ENCODE results near the gene TUBG1.
A peak's percentile ranks its signal among the peaks of the same experiment; 100 is the strongest.
"Not testable (repeated sequence)": the region's sequence is repeated elsewhere in the genome, so short reads cannot be mapped to it uniquely, and the experiment has no call there.

The TUBG1 gene

DNA sequence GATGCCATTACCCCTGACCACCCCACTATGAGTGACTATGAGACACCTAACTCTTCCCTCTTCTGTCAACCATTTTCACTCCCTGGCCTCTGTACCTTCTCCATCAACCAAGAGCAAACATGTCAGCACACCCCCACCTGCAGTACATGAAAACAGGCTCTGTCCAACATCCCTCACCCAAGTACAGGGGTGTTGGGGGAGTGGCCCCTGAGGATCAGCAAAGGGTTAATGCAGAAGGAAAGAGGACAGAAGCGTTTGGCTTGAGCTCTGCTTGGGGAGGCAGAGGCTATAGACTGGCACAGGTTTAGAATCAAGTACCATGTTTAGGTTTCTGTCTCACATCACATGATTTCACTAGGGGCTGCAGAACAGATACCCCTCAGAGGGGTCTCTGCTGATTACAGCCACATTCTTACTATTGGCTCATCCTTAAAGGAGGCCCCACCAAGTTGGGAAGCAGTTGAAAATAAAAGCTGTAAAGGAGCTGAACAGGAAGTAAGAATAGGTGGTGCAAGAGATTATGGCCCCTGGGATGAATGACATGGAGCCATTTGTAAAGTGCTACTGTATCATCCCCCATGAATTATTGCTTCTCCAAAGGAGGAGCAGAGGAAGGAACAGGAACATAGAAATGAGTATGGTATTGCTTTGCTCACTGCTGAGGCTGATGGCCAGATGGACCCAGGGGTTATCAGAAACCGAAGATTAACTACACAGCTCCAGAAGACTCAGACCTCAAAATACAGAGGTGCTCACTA lies 29.5 kb upstream of the TUBG1 start:
- no peak for DNase-seq

- no peak for DNase-seq
Observed at GRCh38 chr17:42581744-42582270, 27.7 kb upstream of the TUBG1 start.

- DNase-seq: no peak
Observed at GRCh38 chr17:42584880-42585279, 24.6 kb upstream of the TUBG1 start.

- DNase-seq: no peak
Observed at GRCh38 chr17:42585353-42585752, 24.1 kb upstream of the TUBG1 start.

DNA sequence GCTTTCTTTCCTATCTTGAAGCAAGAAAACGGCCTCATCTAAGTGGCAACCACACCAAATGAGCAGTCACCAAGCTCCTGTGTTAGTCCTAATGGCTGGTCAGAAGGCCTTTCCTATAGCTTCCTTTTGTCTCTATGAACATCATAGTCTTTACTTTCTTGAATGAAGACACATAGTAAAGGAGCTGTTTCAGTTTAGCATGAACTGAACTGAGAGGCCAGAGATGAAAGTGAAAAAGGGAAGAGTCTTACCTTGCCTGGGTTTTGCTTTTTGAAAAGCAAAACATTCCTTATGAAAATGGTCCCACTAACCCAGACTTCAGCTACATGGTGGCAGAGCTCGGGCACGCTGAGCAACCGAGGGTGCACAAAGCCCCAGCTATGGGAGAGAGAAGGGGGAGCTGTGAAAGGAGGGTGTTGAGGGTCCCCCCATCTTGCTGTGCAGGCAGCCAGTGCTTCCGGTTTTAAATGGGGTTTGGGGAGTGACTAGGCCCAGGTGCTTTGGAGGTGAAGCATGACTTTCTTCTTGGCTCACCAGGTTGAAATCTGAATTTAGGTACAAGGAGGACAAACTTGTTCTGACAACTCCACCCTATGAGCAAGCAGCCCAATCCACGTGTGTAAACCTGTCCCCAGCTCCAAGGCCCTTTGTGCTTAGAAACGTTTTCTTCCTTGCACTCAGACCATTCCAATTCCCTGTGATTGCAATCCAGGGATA lies 22.8 kb upstream of the TUBG1 start:
- DNase-seq: no peak

- DNase-seq: no peak
Observed at GRCh38 chr17:42590886-42591285, 18.6 kb upstream of the TUBG1 start.

GRCh38 chr17:42591411-42591810 lies 18.1 kb upstream of the TUBG1 start:
- DNase-seq: no peak

DNA sequence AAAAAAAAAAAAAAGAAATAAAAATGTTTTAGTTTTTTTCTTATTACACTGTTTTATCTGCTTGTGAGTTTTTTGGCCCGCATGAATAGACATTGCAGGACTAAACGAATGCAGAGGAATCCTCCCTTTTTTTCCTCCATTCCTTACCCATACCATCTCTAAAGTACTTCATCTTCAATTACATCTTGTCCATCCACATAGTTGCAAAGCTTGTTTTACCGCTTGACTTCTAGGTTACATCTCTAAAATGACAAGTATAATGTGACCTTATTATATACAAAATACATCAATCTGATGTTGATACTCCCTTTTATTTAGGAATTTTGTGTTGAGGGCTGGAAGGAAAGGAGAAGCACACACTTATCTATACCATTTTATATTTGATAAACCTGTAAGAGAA lies 13.1 kb upstream of the TUBG1 start:
- no peak for DNase-seq

DNA sequence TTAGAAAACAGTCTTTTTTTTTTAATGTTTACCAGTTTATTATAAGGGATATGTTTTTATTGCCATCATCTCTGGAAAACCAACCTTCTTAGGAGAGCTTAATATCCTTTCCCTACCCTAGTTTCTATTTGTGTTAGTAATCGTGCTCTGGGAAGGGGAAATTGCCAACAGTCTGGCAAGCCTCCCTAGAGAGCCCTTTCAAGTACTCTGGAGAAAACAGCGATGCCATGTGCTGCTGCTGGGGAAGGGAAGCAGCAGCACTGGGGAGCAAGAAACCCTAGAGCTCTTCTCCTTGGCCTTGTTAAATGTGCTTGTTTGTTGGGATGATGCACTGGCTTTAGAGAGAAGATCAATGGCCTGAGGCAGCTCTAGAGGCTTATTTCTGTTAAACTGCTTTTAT lies 10.6 kb upstream of the TUBG1 start:
- no peak for DNase-seq

GRCh38 chr17:42603318-42603717 lies 6.2 kb upstream of the TUBG1 start:
- no peak for DNase-seq

DNA sequence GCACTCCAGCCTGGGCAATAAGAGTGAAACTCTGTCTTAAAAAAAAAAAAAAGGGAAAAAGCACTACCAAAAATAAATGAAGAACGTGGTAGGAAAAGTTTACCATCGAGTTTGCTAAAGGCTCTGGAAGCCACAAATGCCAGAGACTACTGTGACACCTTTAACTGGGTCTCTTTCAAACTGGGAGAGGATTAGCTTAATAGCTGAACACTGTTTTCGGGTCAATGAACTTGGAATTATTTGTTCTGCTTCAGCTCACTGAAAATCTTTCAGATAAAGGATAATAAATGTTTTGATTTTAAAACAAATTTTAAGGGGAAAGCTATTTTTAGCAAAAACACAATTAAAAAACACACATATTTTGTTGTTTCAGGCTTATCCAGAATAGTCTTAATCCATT lies 1.7 kb upstream of the TUBG1 start:
- DNase-seq: no peak

DNA sequence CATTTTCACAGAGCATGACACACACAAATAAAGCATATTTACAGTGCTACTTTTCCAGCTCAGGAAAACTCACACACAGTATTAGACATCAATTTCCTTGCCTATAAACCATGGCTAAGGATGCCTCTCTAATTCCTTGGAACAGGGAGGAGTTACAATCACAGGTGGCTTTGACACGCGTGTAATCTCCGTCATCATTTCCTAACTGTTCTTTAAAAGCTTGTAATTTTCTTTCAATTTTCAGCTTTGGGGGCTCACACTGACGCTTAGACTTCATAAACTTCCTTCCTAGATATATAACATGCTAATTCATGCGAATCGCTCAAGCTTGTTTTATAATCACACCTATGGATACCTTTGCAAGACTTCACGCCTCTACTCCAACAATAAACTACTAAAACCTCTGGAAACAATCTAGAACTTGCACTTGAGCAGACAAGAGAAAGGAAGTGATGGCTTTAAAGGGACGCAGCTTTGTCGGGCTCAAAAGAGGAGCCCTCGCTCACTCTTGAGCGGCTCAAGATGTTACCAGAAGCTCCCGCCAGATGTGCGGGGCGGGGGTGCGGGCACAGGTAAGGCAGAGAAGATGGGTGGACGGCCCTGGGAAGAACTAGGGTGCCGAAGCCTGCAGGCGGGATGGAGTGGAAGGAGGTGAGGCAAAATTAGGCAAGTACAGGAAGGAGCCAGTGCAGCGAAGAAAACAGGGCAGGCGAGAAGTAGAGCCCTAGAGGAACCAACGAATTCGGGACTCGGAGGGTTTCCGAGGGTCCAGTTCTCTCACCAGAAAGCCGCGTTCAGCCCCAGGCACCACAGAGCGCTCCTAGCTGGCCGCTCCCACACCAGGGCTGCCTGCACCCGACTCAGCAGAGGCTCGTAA lies 940 bp upstream of the TUBG1 start:
- peak; percentile 25 for DNase-seq

DNA sequence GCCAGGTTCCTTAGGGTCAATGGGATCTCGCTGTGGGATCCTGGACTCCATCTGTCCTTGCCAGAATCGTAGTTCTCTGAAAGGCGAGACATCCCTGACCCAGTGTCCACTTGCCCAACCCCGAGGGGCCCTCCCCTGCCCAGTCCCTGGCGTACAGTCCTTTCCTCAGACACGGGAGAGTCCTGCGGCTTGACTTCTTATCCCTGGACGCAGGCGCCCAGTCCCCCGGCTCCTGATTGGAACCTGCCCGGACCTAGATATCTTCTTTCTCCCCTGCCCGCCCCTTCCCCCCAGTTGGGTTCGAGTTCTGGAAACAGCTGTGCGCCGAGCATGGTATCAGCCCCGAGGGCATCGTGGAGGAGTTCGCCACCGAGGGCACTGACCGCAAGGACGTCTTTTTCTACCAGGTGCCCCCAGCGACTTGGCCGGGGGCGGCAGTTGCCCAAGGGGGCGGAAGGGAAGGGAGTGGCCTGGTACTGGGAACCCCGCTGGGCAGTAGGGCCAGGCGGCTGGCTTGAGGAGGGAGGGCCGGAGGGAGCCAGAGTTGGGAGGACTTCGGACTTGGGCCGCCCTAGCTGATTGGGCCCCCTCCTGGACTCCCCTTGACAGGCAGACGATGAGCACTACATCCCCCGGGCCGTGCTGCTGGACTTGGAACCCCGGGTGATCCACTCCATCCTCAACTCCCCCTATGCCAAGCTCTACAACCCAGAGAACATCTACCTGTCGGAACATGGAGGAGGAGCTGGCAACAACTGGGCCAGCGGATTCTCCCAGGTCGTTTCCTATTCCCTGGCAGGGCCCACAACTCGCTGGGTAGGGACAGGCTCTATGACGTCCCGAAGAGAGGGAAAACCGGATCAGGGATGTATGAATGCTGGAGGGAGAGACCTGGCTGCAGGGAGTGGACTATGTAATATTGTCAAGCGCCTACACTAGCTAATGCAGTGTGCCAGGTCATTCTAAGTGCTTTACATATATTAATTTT lies 625 bp downstream of the TUBG1 start:
- DNase-seq: peak; percentile 27

- DNase-seq: no peak
Observed at GRCh38 chr17:42612013-42612412, 2.5 kb downstream of the TUBG1 start.

GRCh38 chr17:42613699-42614295 lies 4.3 kb downstream of the TUBG1 start:
- DNase-seq: no peak

GRCh38 chr17:42617956-42618431 lies 8.5 kb downstream of the TUBG1 start:
- no peak for DNase-seq

DNA sequence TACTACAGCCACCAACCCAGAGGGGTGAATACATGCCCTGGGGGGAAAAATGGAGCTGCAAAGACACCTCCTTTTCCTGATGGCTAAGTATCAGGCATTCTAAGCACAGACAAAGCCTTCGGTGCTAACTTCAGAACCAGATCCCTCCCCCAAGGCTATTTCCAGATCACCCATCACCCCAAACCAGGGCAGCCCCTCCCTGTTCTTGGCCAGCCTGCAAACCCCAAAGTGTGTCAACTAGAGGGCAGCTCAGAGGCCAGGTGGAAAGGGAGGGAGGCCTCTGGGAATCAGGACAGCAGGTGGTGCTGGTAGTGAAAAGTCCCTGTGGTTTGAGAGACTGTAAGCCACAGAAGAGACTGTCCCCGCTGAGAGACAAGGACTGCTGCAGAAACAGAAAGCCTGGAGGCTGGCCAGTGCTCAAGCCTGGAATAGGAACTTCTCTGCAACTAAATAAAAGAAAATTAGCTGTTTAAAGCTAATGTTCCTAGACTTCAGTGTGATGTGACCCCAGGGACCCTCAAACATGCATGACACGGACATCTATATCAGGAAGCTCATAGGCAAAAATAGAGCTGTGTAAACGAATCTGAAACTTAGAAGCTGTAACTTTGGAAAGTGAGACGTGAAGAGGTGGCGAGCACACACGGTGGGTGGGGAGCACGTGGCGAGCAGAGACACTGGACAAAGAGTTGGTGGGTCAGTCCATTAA lies 9.1 kb downstream of the TUBG1 start:
- DNase-seq: no peak

DNA sequence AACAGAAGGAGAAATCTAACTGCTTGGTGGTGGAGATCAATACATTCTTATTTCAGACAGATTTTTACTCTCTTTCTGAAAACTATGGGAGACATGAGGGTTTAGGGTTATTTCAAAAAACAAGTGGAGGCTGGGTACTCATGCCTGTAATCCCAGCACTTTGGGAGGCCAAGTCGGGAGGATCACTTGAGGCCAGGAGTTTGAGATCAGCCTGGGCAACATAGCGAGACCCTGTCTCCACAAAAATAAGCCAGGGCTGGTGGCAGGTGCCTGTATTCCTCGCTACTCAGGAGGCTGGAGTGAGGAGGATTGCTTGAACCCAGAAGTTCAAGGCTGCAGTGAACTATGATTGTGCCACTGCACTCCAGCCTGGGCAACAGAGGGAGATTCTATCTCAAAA lies 12.5 kb downstream of the TUBG1 start:
- not testable (repeated sequence) for DNase-seq

GRCh38 chr17:42623271-42623670 lies 13.8 kb downstream of the TUBG1 start:
- DNase-seq: no peak

GRCh38 chr17:42623732-42624596 lies 14.5 kb downstream of the TUBG1 start:
- DNase-seq: no peak
